ENCODE results near the gene PTMS.

GRCh38 chr12:6813363-6813762 lies 47.2 kb downstream of the PTMS start:
- TF ChIP-seq CTCF (conservative IDR thresholded peaks at IDR 0.05) (no peak), EZH2 (IDR thresholded peaks at IDR 0.05; ENCODE audit: low read depth) (no peak)

Measured in PC-9 (cell line).